ENCODE results near the gene SUCLG2. TPM values are rescaled to one million over a fixed set of nuclear protein-coding genes. Genes with fewer than 3 reads are reported as not detected.

SUCLG2 gene
- total RNA-seq, 2 experiments from 2014 or later, result 28.3 to 44.7 TPM

DNA sequence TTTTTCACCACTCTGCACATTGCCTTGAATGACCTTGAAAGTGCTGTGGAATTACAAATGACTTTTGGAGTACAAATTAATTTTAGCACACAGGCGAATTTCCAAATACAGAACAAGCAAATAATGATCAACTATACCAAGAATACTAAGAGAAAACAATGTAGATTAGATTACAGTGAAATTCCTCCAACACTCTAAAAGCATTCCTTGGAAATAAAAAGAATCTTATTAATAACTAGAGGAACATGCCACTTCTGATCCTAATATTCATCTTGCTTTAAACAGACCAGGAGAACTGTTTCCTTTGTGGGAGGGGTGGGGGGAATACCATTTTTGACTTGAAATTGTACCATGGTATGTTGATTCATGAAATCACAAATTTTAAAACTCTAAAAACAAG lies 167.5 kb downstream of the SUCLG2 start:
- TF ChIP-seq EZH2phosphoT487 (IDR thresholded peaks at IDR 0.05; ENCODE audit: borderline replicate concordance, low read depth, low read length) (no peak), CTCF (conservative IDR thresholded peaks at IDR 0.05; ENCODE audit: low read length) (no peak)
- no peaks in the 10 kb centered on the region for H3K36me3 ChIP-seq (ENCODE audit: insufficient read depth, low read length)
- H3K79me2 ChIP-seq (ENCODE audit: insufficient read depth, low read depth, low read length), result no peaks in the 10 kb centered on the region
- POLR2A ChIA-PET, result no interaction called here
- intact Hi-C loops (cut with micrococcal nuclease; ENCODE audit: unreplicated experiment), result no loop called here
- H4K20me1 ChIP-seq (ENCODE audit: insufficient read depth, low read length), result no peaks in the 10 kb centered on the region
- no peak for DNase-seq (ENCODE audit: low spot score)
- H3K9me3 ChIP-seq (ENCODE audit: low read length), result no peaks in the 10 kb centered on the region
- H3K9me2 ChIP-seq (ENCODE audit: insufficient read depth, low read length), result no peaks in the 10 kb centered on the region
- CTCF ChIA-PET (ENCODE audit: unreplicated experiment), result no interaction called here
- H3K4me3 ChIP-seq (ENCODE audit: low read depth, low read length, poor library complexity, severe bottlenecking), result no peak overlapping the region
- no peak overlapping the region for H3K4me2 ChIP-seq (ENCODE audit: low read length)
- no TSS peak for BruUV-seq (replicated peaks)
- H3K4me1 ChIP-seq (ENCODE audit: insufficient read depth, low read length, poor library complexity, severe bottlenecking), result no peaks in the 10 kb centered on the region
- H2AFZ ChIP-seq (ENCODE audit: low read length), result no peak overlapping the region
- no peak overlapping the region for H3K27ac ChIP-seq (ENCODE audit: low read depth, low read length, poor library complexity, severe bottlenecking)

- BruUV-seq (replicated peaks), result no TSS peak
- Histone ChIP-seq H3K9me3 (ENCODE audit: low read length) (no peaks in the 10 kb centered on the region), H3K4me3 (ENCODE audit: low read depth, low read length, poor library complexity, severe bottlenecking) (no peak overlapping the region), H3K36me3 (ENCODE audit: insufficient read depth, low read length) (no peaks in the 10 kb centered on the region), H2AFZ (ENCODE audit: low read length) (no peak overlapping the region), H3K4me1 (ENCODE audit: insufficient read depth, low read length, poor library complexity, severe bottlenecking) (no peaks in the 10 kb centered on the region), H3K79me2 (ENCODE audit: insufficient read depth, low read depth, low read length) (no peaks in the 10 kb centered on the region), H3K9me2 (ENCODE audit: insufficient read depth, low read length) (no peaks in the 10 kb centered on the region), H3K4me2 (ENCODE audit: low read length) (no peak overlapping the region), H3K27ac (ENCODE audit: low read depth, low read length, poor library complexity, severe bottlenecking) (no peak overlapping the region), H4K20me1 (ENCODE audit: insufficient read depth, low read length) (no peaks in the 10 kb centered on the region)
- no peak for DNase-seq (ENCODE audit: low spot score)
- no peak for TF ChIP-seq EZH2phosphoT487 (IDR thresholded peaks at IDR 0.05; ENCODE audit: borderline replicate concordance, low read depth, low read length)
- no peak for TF ChIP-seq CTCF (conservative IDR thresholded peaks at IDR 0.05; ENCODE audit: low read length)
- POLR2A ChIA-PET, result interaction anchor here (1.3 to 1.5 kb wide), 2 partner anchors 11 to 184 kb away, joined by 3 read pairs; no protein-coding TSS in a partner anchor
- intact Hi-C loops (cut with micrococcal nuclease; ENCODE audit: unreplicated experiment), result no loop called here
- CTCF ChIA-PET (ENCODE audit: unreplicated experiment), result no interaction called here
Observed at GRCh38 chr3:67484085-67484484, 170.3 kb downstream of the SUCLG2 start.

DNA sequence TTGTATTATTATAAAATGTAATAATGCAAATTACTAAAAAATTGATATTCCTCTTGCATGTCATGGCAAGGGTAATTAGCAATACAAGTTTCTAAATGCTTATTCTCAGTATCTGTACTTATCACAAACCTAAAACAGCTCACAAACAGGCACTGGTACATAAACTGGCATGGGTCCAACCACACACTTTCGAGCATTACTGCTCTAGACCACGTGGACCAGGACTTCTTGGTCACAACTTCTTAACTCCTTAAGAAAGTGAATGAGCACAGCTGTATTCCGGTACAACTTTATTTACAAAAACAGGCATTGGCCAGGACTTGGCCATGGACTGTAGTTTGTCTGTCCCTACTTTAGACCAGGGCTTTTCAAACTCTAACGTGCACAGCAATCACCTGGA lies 173.3 kb downstream of the SUCLG2 start:
- Histone ChIP-seq H3K79me2 (ENCODE audit: insufficient read depth, low read depth, low read length) (no peaks in the 10 kb centered on the region), H3K9me3 (ENCODE audit: low read length) (no peaks in the 10 kb centered on the region), H3K4me3 (ENCODE audit: low read depth, low read length, poor library complexity, severe bottlenecking) (no peak overlapping the region), H3K36me3 (ENCODE audit: insufficient read depth, low read length) (no peaks in the 10 kb centered on the region), H3K4me1 (ENCODE audit: insufficient read depth, low read length, poor library complexity, severe bottlenecking) (no peaks in the 10 kb centered on the region), H3K27ac (ENCODE audit: low read depth, low read length, poor library complexity, severe bottlenecking) (no peak overlapping the region), H2AFZ (ENCODE audit: low read length) (no peak overlapping the region), H3K9me2 (ENCODE audit: insufficient read depth, low read length) (no peaks in the 10 kb centered on the region), H4K20me1 (ENCODE audit: insufficient read depth, low read length) (no peaks in the 10 kb centered on the region), H3K4me2 (ENCODE audit: low read length) (no peak overlapping the region)
- DNase-seq (ENCODE audit: low spot score), result no peak
- BruUV-seq (replicated peaks), result no TSS peak
- TF ChIP-seq EZH2phosphoT487 (IDR thresholded peaks at IDR 0.05; ENCODE audit: borderline replicate concordance, low read depth, low read length) (no peak), CTCF (conservative IDR thresholded peaks at IDR 0.05; ENCODE audit: low read length) (no peak)
- ChIA-PET POLR2A (interaction anchor here (0.6 kb wide), 1 partner anchor 15 kb away, joined by 3 read pairs; no protein-coding TSS in a partner anchor), CTCF (ENCODE audit: unreplicated experiment) (no interaction called here)
- intact Hi-C loops (cut with micrococcal nuclease; ENCODE audit: unreplicated experiment), result no loop called here

All from OCI-LY7 (cell line).